ENCODE measurements around the gene KRT32.

The KRT32 gene

GRCh38 chr17:41434415-41434814 lies 32.8 kb downstream of the KRT32 start:
- TF ChIP-seq, protein P1, sequence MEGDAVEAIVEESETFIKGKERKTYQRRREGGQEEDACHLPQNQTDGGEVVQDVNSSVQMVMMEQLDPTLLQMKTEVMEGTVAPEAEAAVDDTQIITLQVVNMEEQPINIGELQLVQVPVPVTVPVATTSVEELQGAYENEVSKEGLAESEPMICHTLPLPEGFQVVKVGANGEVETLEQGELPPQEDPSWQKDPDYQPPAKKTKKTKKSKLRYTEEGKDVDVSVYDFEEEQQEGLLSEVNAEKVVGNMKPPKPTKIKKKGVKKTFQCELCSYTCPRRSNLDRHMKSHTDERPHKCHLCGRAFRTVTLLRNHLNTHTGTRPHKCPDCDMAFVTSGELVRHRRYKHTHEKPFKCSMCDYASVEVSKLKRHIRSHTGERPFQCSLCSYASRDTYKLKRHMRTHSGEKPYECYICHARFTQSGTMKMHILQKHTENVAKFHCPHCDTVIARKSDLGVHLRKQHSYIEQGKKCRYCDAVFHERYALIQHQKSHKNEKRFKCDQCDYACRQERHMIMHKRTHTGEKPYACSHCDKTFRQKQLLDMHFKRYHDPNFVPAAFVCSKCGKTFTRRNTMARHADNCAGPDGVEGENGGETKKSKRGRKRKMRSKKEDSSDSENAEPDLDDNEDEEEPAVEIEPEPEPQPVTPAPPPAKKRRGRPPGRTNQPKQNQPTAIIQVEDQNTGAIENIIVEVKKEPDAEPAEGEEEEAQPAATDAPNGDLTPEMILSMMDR (IDR thresholded peaks at IDR 0.05), result no peak

GRCh38 chr17:41434005-41434404 lies 33.2 kb downstream of the KRT32 start:
- TF ChIP-seq, protein P1 (IDR thresholded peaks at IDR 0.05), result no peak

GRCh38 chr17:41433586-41433985 lies 33.6 kb downstream of the KRT32 start:
- TF ChIP-seq, protein P1 (IDR thresholded peaks at IDR 0.05), result no peak

DNA sequence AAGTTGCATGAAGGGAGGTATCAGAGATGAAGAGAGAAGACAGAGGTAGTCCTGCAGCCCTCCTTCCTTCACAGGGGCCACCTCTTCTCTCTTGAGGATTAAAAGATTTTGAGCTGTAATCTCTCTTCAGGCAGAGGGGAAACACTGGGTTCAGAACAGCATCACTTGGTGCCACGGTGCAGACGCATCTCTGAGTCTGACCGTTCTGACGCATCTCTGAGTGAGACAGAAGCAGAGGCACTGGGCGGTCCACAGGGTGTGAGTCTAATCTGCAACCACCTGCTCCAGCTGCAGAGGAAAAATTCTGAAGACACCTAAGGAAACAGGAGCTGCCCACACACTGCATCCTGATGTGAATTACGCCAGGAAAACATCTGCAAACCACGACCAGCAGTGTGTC lies 37.5 kb downstream of the KRT32 start:
- TF ChIP-seq, protein P1 (IDR thresholded peaks at IDR 0.05), result no peak

- TF ChIP-seq, protein P1 (IDR thresholded peaks at IDR 0.05), result no peak
These were observed 38.4 kb downstream of the KRT32 start for GRCh38 chr17:41428591-41429291.

DNA sequence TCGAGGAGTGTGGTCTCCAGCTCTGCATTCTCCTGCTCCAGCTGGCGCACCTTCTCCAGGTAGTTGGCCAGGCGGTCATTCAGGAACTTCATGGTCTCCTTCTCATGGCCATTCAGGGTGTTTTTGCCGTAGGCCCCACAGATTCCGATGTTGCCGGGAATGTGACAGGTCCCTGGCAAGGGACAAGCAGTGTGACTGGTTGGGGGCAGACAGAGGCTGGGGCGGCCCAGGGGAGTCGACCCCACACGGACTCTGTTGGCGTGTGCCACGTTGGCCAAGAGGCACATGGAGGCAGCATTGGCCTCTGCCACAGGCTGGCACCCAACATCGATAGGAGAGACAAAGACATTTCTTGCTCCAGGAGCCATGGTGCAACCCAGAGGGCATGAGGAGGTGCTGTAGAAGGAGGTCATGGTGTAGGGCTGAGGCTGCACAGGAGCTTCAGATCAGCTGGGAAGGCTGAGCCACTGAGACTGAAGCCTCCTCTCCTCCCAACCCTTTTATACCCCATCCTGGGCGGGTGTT lies 43.0 kb downstream of the KRT32 start, which contains the start of gene KRT37:
TSS of gene KRT37 (minus strand) at position 475 of the 525 bp plus-strand sequence. CDS start at position 413, 62 bp downstream.
- TF ChIP-seq, protein P1 (IDR thresholded peaks at IDR 0.05), result no peak

- TF ChIP-seq, protein P1 (IDR thresholded peaks at IDR 0.05), result no peak
These were observed 45.6 kb downstream of the KRT32 start for GRCh38 chr17:41421617-41422016.
